Caki2 (cell line): ENCODE data around the gene MYL7. TPM values are rescaled to one million over a fixed set of nuclear protein-coding genes. Genes with fewer than 3 reads are reported as not detected.

Experiments
- DNase-seq: peaks from one replicate; pipeline ENCODE4 v3.0.0-alpha.2; 2015; ENCODE audit warnings: low read depth
- in situ Hi-C: cut with HindIII; loops from 2 replicates; pipeline ENCODE4 v1.10.0; 2016; ENCODE audit warnings: low sequenced_read_pairs, low pct_unique_long_range_greater_than_20kb, mixed read lengths
- total RNA-seq: library from RNA; depleted of rRNA; stranded (reverse); fragments of >200 nt; shearing (Covaris generic); gene quantifications from 2 replicates; pipeline ENCODE4 v1.2.3, GENCODE V29; 2014; ENCODE audit warnings: low replicate concordance

The MYL7 gene
- total RNA-seq, 1 experiment from 2014 or later = not detected

- DNase-seq = no peak
- in situ Hi-C loops = no loop called here
These were observed 21.2 kb downstream of the MYL7 start for GRCh38 chr7:44119829-44120380.

DNA sequence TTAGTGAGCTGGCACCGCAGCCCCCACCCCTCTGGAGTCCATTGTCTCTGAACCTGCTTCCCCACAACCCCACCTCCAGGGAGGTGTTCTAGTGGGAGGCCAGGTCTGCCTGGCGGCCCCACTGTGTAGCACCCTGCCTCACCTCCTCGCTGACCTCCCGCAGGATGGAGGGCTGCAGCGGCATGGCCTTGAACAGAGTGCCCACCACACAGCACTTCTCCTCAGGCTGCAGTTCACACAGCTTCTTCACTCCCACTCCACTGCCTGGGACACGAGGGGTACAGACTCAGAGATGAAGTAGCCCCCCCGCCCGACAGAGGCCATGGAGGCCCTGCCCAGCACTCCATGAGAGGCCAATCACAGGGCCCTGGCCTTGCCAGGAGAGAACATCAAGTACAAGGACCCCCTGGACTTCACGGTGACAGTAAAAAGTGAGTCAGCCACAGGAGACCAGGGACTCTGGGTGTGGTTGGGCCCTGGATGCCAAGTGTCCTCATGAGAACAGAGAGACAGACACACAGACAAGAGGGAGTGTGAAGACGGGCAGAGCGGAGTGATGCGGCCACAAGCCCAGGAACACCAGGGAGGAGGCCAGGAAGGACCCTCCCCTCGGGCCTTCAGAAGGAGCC is 23.2 kb downstream of the MYL7 start:
- in situ Hi-C loops = no loop called here
- no peak for DNase-seq

GRCh38 chr7:44116789-44117666 is 24.1 kb downstream of the MYL7 start:
- in situ Hi-C loops = no loop called here
- no peak for DNase-seq

GRCh38 chr7:44116087-44116788 is 24.9 kb downstream of the MYL7 start:
- in situ Hi-C loops = no loop called here

DNA sequence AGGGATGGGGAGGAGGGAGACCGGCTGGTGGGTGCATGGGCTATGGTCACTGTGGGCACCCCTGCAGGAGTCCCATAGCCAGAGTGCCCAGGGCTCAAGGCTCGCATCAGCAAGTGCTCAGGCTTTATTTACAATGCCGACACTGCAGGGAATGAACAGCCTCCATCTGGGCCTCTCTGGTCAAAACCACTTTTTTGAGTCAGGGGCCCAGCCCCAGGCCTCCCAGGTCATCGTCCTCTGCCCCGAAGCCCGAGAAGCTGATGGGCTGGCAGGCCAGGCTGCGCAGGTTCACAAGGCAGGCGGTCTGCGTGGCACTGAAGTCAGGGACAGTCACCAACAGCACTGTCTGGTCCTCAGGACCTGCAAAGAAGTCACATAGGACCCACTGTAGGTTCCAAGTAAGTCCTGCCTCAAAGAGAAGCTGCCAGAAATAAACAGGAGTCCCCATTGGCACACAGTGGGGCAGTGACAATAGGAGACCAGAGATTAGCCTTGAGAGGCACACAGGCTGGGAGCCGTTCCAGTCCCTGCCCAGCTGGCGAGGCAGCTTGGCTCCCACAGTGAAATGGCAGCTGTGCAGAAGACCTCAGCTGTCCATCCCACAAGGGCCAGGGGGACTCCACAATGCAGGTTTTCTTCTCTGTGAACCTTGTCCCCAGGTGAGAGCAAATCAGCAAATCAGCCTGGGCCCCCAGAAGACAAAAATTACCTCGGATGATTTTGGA is 26.4 kb downstream of the MYL7 start:
- in situ Hi-C loops = no loop called here
- DNase-seq = no peak

More at GRCh38 chr7:44116087-44116788, 24.9 kb downstream of the MYL7 start:
- DNase-seq = no peak

DNA sequence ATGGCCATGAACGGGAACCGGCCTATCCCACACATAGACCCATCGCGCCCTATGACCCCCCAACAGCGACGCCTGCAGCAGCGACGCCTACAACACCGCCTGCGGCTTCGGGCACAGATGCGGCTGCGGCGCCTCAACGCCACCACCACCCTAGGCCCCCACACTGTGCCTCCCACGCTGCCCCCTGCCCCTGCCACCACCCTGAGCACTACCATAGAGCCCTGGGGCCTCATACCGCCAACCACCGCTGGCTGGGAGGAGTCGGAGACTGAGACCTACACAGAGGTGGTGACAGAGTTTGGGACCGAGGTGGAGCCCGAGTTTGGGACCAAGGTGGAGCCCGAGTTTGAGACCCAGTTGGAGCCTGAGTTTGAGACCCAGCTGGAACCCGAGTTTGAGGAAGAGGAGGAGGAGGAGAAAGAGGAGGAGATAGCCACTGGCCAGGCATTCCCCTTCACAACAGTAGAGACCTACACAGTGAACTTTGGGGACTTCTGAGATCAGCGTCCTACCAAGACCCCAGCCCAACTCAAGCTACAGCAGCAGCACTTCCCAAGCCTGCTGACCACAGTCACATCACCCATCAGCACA is 27.3 kb downstream of the MYL7 start:
- no peak for DNase-seq
- in situ Hi-C loops = no loop called here

DNA sequence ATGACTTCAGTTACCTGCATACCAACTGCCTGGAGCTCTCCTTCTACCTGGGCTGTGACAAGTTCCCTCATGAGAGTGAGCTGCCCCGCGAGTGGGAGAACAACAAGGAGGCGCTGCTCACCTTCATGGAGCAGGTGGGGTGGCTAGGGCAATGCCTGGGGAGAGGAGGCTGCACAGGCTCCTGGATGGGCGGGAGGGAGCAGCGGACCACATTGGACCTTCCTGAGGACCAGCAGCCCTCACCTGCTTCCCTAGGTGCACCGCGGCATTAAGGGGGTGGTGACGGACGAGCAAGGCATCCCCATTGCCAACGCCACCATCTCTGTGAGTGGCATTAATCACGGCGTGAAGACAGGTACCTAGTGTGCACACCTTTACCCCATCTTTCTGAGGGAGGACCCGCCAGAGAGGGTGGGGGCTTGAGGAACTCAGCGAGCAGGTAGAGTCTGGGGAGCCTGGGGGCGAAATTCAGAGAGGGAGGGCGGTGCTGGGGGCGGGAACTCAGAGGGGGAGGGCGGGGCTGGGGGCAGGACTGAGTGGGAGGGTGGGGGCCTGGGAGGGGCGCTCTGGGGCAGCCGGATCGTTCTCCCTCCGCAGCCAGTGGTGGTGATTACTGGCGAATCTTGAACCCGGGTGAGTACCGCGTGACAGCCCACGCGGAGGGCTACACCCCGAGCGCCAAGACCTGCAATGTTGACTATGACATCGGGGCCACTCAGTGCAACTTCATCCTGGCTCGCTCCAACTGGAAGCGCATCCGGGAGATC is 28.0 kb downstream of the MYL7 start:
- in situ Hi-C loops = no loop called here

GRCh38 chr7:44112231-44112996 is 28.7 kb downstream of the MYL7 start:
- no peak for DNase-seq
- in situ Hi-C loops = no loop called here

More for the DNA sequence above, 28.0 kb downstream of the MYL7 start:
- DNase-seq = no peak

- no peak for DNase-seq
- in situ Hi-C loops = no loop called here
These were observed 29.4 kb downstream of the MYL7 start for GRCh38 chr7:44111761-44112160.

- no peak for DNase-seq
- in situ Hi-C loops = no loop called here
These were observed 30.2 kb downstream of the MYL7 start for GRCh38 chr7:44110719-44111635.

DNA sequence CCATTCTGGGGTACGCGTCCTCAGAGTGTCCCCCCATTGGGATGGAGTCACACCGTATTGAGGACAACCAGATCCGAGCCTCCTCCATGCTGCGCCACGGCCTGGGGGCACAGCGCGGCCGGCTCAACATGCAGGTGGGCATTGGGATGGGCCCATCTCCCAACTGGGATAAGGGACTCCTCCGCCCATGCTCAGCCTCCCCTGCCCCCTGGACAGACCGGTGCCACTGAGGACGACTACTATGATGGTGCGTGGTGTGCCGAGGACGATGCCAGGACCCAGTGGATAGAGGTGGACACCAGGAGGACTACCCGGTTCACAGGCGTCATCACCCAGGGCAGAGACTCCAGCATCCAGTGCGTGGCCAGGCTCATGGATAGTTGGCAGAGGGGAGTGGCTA is 31.1 kb downstream of the MYL7 start:
- no peak for DNase-seq
- in situ Hi-C loops = no loop called here

GRCh38 chr7:44108768-44109750 is 32.1 kb downstream of the MYL7 start:
- no peak for DNase-seq
- in situ Hi-C loops = no loop called here

- in situ Hi-C loops = no loop called here
- no peak for DNase-seq
These were observed 33.0 kb downstream of the MYL7 start for GRCh38 chr7:44107961-44108767.
